Adrenal gland (tissue), 5 donors: Measurements from ENCODE around the gene CBFA2T3.

Experiments used
- CTCF ChIP-seq, 6 experiments: fragments of 450-650 bp in 4 of 6; fragments of 200-600 bp in 2 of 6; sonication (generic) in 1 of 6; IDR thresholded peaks; 1 replicate in 5 of 6; 2 replicates in 1 of 6; pipeline versions ENCODE4 v1.5.1 to v1.8.0; 2016 to 2021; ENCODE audit warnings: antibody characterized with exemption in 6 of 6, mild to moderate bottlenecking in 2 of 6, moderate library complexity in 1 of 6
- POLR2A ChIP-seq, 2 donors: fragments of 450-650 bp; IDR thresholded peaks; one replicate each; pipeline ENCODE4 v1.6.1; 2017; ENCODE audit warnings: antibody characterized with exemption in 2 of 2, mild to moderate bottlenecking in 2 of 2, moderate library complexity in 1 of 2
- donor health status: DM: no; HTN: no; CAD: no.

GRCh38 chr16:88881007-88881615, 95.9 kb downstream of the CBFA2T3 start:
- no peak for TF ChIP-seq CTCF (IDR thresholded peaks at IDR 0.05)
- no peak for TF ChIP-seq POLR2A (IDR thresholded peaks at IDR 0.05)
